GM10266 (cell line): Measurements from ENCODE around the gene TSHR.

ENCODE experiments used
- DNase-seq: peaks from one replicate; pipeline ENCODE4 v3.0.0; 2012; ENCODE audit errors: extremely low spot score
- CTCF ChIP-seq: IDR thresholded peaks from 2 replicates; pipeline ENCODE4 v1.5.1; 2012; ENCODE audit warnings: mild to moderate bottlenecking, low read depth; ENCODE audit not compliant: control insufficient read depth, insufficient read depth; ENCODE audit errors: missing control alignments

Gene TSHR

GRCh38 chr14:81068176-81068782 is 112.9 kb downstream of the TSHR start:
- TF ChIP-seq CTCF: no peak
- no peak for DNase-seq

GRCh38 chr14:81070511-81070910 is 115.1 kb downstream of the TSHR start:
- TF ChIP-seq CTCF: no peak
- DNase-seq: no peak

- TF ChIP-seq CTCF: no peak
Measured at GRCh38 chr14:81085596-81085995, 130.2 kb downstream of the TSHR start.

GRCh38 chr14:81087230-81087629 is 131.8 kb downstream of the TSHR start:
- no peak for TF ChIP-seq CTCF
- no peak for DNase-seq

More at GRCh38 chr14:81085596-81085995, 130.2 kb downstream of the TSHR start:
- DNase-seq: no peak

- TF ChIP-seq CTCF: no peak
Measured at GRCh38 chr14:81091139-81091538, 135.7 kb downstream of the TSHR start.

GRCh38 chr14:81091660-81092059 is 136.2 kb downstream of the TSHR start:
- TF ChIP-seq CTCF: no peak
- no peak for DNase-seq

More at GRCh38 chr14:81091139-81091538, 135.7 kb downstream of the TSHR start:
- no peak for DNase-seq

- TF ChIP-seq CTCF: no peak
- DNase-seq: no peak
Measured at GRCh38 chr14:81093651-81094050, 138.2 kb downstream of the TSHR start.
